HUDEP-2 (cell line): ENCODE measurements around the gene VASN.

ENCODE experiments used
- DNase-seq, 76 experiments: peaks; one replicate each; lab custom pipeline; 2025; ENCODE audit not compliant: unreplicated experiment in 76 of 76; lab: John Stamatoyannopoulos, UW

The VASN gene

GRCh38 chr16:4351880-4352279 lies 19.8 kb upstream of the VASN start:
- no peak for DNase-seq

GRCh38 chr16:4352843-4353242 lies 18.8 kb upstream of the VASN start:
- no peak for DNase-seq

DNA sequence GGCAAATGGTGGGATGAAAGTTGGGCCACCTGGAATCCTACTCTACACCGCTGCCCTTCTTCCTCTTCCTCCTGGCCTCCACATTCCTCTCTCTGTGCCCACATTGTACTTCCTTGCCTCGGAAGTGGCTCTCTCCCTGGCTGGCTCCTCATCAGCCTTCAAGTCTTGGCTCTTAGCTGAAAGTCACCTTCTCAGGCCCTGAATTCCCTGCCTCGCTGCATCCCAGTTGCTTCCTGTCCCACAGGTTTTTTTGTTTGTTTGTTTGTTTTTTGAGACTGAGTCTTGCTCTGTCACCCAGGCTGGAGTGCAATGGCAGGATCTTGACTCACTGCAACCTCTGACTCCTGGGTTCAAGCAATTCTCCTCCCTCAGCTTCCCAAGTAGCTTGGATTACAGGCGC lies 18.0 kb upstream of the VASN start:
- no peak for DNase-seq

DNA sequence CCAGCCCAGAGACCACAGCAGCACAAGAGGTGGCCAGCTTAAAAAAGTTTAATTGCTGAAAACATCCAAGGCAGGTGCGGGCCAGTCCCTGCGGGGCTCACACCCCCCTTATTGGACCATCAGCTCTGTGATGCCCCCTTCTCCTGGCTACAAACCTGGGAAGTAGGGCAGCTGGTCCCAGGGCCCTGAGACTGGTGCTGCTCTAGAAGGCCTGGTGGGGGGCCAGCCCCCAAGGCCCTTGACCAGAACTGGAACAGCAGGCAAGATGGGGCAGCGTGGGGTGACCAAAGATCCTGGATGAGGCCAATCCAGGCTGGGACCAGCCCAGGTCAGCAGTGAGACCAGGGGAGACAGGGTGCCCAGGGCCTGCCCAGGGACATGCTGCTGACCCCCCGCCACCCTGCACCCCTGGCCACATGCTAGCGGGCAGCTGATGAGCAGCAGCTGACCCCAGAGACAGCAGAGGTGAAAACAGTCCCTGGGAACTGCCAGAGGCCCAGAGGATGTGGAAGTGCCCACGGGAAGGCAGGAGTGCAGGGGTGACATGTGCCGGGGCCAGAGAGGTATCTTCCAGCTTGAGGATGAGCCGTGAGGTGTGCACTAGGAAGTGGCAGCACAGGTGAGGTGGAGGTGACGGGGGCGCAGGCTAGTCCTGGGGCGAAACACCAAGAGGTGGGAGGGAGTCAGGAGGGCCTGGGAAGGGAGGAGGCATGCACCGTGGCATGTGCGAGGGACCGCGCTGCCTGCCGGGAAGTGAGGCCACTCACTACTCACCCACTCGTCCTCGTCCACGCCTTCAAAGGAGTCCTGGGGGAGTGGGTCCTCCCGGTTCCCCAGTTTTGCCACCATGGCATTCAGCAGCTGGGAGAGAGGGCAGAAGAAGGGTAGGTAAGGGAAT lies 16.9 kb upstream of the VASN start:
- DNase-seq, result no peak

DNA sequence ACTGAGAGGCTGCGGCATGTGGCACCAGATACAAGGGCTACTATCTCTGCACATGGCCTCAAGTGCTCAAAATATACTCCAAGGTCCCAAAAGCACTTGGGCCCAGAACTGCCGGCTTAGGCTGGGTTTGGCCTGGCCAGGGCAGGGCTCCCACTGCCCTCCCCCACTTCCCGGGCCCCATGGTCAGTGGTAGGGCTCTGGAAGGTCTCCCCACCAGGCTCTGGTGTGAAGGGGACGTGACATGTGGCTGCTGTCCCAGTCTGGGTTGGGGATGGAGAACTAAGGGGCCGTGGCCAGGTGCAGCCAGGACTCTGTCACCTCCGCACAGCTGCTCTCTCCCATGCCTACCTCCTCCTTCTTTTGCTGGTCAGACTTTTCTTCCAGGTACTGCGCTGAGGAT lies 14.8 kb upstream of the VASN start:
- DNase-seq, result no peak

GRCh38 chr16:4358236-4358635 lies 13.4 kb upstream of the VASN start:
- no peak for DNase-seq

DNA sequence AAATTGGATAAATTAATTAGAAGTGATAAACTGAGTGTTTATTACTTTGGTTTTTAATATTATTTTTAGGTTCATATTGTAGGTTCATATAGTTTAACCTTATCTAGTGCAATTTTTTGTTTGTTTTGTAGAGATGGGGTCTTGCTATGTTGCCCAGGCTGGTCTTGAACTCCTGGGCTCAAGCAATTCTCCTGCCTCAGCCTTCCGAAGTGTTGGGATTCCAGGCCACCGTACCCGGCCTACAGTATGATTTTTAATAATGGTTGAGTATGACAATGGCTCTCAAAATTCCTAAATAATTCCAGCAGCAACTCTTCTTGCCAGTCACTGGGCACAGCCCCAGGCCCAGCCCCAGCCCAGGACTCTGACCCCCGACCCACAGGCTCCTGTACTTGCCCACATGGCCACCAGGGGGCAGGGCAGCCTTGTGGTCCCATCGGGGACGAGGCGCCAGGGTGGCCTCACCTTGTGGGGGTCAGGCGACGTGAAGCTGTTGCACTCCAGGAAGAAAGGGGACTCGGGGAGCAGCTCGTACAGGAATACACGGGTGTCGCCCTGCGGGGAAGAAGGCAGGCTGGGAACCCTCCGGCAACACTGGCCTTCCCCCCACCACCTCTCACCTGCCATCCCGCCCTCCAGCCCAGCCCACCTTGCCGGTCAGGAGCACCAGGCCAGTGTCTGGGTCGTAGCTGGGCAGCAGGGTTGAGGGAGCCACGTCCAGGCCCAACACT lies 12.7 kb upstream of the VASN start:
- peak in 41 of 76 experiments; percentile 8 to 69 (median 31) for DNase-seq

DNA sequence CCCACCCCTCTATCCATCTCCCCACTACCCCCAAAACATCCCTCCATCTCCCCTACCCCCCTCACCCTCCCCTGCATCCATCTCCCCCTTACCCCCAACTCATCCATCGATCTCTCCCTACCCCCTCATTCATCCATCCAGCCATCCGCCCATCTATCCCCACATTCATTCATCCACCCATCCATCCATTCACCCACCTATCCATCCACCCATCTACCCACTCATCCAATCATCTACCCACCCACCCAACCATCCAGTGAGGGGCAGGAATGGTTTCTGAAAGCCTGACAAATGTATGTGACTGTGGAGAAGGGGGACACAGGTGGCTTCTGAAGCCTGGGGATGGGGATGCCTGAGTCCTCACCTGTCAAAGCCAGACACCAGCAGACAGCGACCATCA lies 11.7 kb upstream of the VASN start:
- no peak for DNase-seq

- DNase-seq, result peak in 7 of 76 experiments; percentile 5 to 30 (median 21)
Measured at GRCh38 chr16:4360538-4361021, 11.1 kb upstream of the VASN start.

- no peak for DNase-seq
Measured at GRCh38 chr16:4361033-4361943, 10.4 kb upstream of the VASN start.

DNA sequence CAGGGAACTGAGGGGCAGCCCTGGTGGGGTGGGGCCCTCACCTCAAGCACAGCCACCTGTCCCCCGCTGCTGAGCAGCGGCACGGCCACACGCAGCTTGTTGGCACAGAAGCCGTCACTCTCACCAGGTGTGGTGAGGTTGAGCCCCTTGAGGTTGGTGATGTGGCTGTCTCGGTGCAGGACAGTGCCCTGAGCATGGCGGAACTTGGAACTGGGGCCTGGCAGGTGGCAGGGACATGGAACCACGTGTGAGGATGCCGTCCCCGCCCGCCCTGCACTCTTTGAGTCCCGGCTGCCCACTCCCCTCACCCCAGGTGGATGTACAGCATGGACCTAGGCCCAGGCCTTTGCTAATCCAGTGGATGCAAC lies 9.7 kb upstream of the VASN start:
- DNase-seq, result no peak

DNA sequence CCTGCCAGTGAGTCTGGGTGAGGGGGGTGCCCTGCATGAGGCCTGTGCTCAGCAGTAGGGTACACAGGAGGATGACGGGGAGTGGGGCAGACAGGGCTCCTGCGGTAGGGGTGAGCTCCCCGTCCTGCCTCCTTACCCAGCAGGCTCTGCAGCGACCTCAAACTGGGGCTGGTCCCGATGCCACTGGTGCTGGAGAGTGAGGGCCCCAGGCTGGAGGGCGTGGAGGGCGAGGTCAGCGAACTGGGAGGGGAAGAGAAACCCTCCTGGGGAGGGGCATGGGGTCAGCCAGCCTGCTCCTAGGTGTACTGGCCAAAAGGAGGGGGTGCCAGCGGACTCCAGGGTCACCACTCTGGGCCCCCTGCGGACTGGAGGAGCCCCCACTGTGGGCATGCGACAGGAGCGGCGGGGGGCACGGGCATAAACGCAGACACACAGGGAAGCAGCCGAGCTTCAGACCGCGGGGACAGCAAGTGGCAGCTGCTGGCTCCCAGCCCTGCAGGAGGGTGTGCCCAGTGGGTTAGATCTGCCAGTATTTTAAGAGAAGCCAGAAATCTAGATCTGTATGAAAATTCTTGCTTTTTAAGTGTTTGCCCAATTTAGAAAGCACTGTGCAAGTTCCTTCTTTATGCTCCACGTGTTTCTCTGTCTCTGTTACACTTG lies 9.0 kb upstream of the VASN start:
- peak in 37 of 76 experiments; percentile 5 to 45 (median 26) for DNase-seq

- DNase-seq, result no peak
Measured at GRCh38 chr16:4364196-4365013, 7.2 kb upstream of the VASN start.

- no peak for DNase-seq
Measured at GRCh38 chr16:4365014-4365406, 6.6 kb upstream of the VASN start.

- DNase-seq, result no peak
Measured at GRCh38 chr16:4365615-4366014, 6.0 kb upstream of the VASN start.

DNA sequence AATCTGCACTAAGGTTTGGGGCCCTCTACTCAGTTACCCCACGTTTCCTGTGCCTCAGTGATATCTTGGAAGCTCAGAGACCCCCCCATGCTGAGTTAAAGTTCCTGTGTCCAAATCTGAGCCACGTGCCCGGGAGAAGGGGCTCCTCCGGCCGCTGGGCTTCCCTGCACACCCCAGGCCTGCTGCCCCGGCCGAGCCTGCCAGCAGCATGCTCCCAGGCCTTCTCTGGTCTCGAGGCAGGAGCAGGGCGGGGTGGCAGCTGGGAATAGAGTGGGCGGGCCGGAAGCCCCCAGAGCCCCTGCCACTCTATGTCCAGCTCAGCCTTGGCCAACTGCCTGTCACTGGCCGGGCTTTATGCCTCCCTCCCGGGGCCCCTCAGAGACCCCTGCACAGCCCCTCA lies 5.6 kb upstream of the VASN start:
- DNase-seq, result no peak

GRCh38 chr16:4367393-4367856 lies 4.2 kb upstream of the VASN start:
- DNase-seq, result no peak

- no peak for DNase-seq
Measured at GRCh38 chr16:4369007-4369733, 2.5 kb upstream of the VASN start.

DNA sequence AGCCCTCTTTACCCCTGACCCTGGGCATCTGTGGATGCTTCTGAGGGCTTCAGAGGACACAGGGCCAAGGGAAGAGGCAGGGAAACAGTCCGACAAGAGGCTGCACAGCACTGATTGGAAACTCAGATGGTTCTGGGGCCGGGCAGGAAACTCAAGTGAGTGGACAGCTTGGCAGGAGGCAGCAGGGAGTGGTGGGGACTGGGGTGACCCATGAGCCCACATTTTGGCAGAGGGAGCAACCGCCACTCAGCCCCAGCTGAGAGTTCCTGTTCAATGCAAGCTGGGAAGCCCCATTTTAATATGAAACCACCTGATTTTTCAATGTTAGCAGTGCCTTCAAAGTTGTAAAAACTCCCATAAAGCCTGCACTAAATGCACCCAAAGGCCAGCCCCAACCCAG lies 1.5 kb upstream of the VASN start:
- no peak for DNase-seq
